Astrocyte (in vitro differentiated cells and primary cell): ENCODE results near the gene DMRTB1. TPM values are rescaled to one million over a fixed set of nuclear protein-coding genes. Genes with fewer than 3 reads are reported as not detected.

Experiments used
- DNase-seq: peaks from one replicate; pipeline ENCODE4 v3.0.0-alpha.2; 2010; ENCODE audit warnings: low read depth
- FAIRE-seq: peaks from 2 replicates; lab custom pipeline; 2011; peaks lifted over from hg19 to GRCh38; lab: Jason Lieb, UNC
- H2AFZ ChIP-seq: 2 replicates; pipeline ENCODE4 v1.6.0; 2012; ENCODE audit warnings: low read depth, low read length, inconsistent platforms
- H3K27ac ChIP-seq: 2 replicates; pipeline ENCODE4 v1.5.1; 2011; ENCODE audit warnings: low read depth, low read length, inconsistent platforms
- H3K27me3 ChIP-seq: 2 replicates; pipeline ENCODE4 v1.6.0; 2011; ENCODE audit warnings: low read length, inconsistent platforms; ENCODE audit not compliant: insufficient read depth
- H3K36me3 ChIP-seq: 2 replicates; pipeline ENCODE4 v1.5.1; 2011; ENCODE audit warnings: low read length, inconsistent platforms; ENCODE audit not compliant: insufficient read depth
- H3K4me1 ChIP-seq: 2 replicates; pipeline ENCODE4 v1.5.1; 2011; ENCODE audit warnings: low read length, inconsistent platforms; ENCODE audit not compliant: insufficient read depth
- H3K4me2 ChIP-seq: 2 replicates; pipeline ENCODE4 v1.6.0; 2012; ENCODE audit warnings: low read length, inconsistent platforms
- H3K4me3 ChIP-seq: 2 replicates; pipeline ENCODE4 v1.5.1; 2011; ENCODE audit warnings: low read depth, mild to moderate bottlenecking, low read length, inconsistent platforms; ENCODE audit not compliant: insufficient read depth
- H3K79me2 ChIP-seq: 2 replicates; pipeline ENCODE4 v1.6.0; 2012; ENCODE audit warnings: mild to moderate bottlenecking, low read length, inconsistent platforms; ENCODE audit not compliant: insufficient read depth
- H3K9ac ChIP-seq: 2 replicates; pipeline ENCODE4 v1.6.0; 2012; ENCODE audit warnings: mild to moderate bottlenecking, low read length, inconsistent platforms
- H3K9me3 ChIP-seq: 2 replicates; pipeline ENCODE4 v1.5.1; 2012; ENCODE audit warnings: low read depth, mild to moderate bottlenecking, low read length, inconsistent platforms; ENCODE audit not compliant: insufficient read depth
- H4K20me1 ChIP-seq: 2 replicates; pipeline ENCODE4 v1.6.0; 2012; ENCODE audit warnings: low read length, inconsistent platforms; ENCODE audit not compliant: insufficient read depth
- H3K27ac Mint-ChIP-seq: one replicate; pipeline ENCODE4 v1.8.0; 2021; ENCODE audit warnings: mild to moderate bottlenecking, mixed read lengths; ENCODE audit not compliant: unreplicated experiment
- H3K27me3 Mint-ChIP-seq: one replicate; pipeline ENCODE4 v1.8.0; 2021; ENCODE audit warnings: low read depth, mixed read lengths; ENCODE audit not compliant: unreplicated experiment
- H3K36me3 Mint-ChIP-seq: one replicate; pipeline ENCODE4 v1.8.0; 2021; ENCODE audit warnings: low read depth, mixed read lengths; ENCODE audit not compliant: unreplicated experiment
- H3K4me1 Mint-ChIP-seq: one replicate; pipeline ENCODE4 v1.8.0; 2021; ENCODE audit warnings: low read depth, mixed read lengths; ENCODE audit not compliant: unreplicated experiment
- H3K4me3 Mint-ChIP-seq: one replicate; pipeline ENCODE4 v1.8.0; 2021; ENCODE audit warnings: mild to moderate bottlenecking, moderate library complexity, mixed read lengths; ENCODE audit not compliant: unreplicated experiment
- H3K9me3 Mint-ChIP-seq: one replicate; pipeline ENCODE4 v1.8.0; 2021; ENCODE audit warnings: mild to moderate bottlenecking, mixed read lengths; ENCODE audit not compliant: unreplicated experiment
- EZH2 ChIP-seq: IDR thresholded peaks from 2 replicates; pipeline ENCODE4 v1.6.1; 2012; ENCODE audit warnings: mild to moderate bottlenecking, low read length, inconsistent platforms; ENCODE audit not compliant: insufficient read depth
- total RNA-seq: library from RNA; stranded (reverse); gene quantifications from 2 replicates; pipeline ENCODE4 v1.2.1, GENCODE V29; 2021
- TF ChIP-seq, protein P1 (sequence below): IDR thresholded peaks from 2 replicates; pipeline ENCODE4 v1.5.1; 2011; ENCODE audit warnings: low read depth, mild to moderate bottlenecking, inconsistent platforms, low read length, moderate library complexity; ENCODE audit not compliant: insufficient read depth

The DMRTB1 gene
- total RNA-seq, 1 donor from 2014 or later, result not detected

GRCh38 chr1:53467391-53467790 lies 8.2 kb downstream of the DMRTB1 start:
- H3K9me3 ChIP-seq, result no peaks in the 10 kb centered on the region
- no peak overlapping the region for H3K4me2 ChIP-seq
- H2AFZ ChIP-seq, result no peak overlapping the region
- Mint-ChIP-seq H3K4me3 (no peak overlapping the region), H3K4me1 (peaks cover 2% of the 10 kb centered on the region), H3K27ac (no peak overlapping the region), H3K9me3 (no peaks in the 10 kb centered on the region), H3K36me3 (no peaks in the 10 kb centered on the region), H3K27me3 (peaks cover 16% of the 10 kb centered on the region)
- H4K20me1 ChIP-seq, result no peaks in the 10 kb centered on the region
- no peaks in the 10 kb centered on the region for H3K79me2 ChIP-seq
- no peak overlapping the region for H3K4me3 ChIP-seq
- H3K9ac ChIP-seq, result no peak overlapping the region
- no peak for TF ChIP-seq EZH2
- TF ChIP-seq, protein P1, sequence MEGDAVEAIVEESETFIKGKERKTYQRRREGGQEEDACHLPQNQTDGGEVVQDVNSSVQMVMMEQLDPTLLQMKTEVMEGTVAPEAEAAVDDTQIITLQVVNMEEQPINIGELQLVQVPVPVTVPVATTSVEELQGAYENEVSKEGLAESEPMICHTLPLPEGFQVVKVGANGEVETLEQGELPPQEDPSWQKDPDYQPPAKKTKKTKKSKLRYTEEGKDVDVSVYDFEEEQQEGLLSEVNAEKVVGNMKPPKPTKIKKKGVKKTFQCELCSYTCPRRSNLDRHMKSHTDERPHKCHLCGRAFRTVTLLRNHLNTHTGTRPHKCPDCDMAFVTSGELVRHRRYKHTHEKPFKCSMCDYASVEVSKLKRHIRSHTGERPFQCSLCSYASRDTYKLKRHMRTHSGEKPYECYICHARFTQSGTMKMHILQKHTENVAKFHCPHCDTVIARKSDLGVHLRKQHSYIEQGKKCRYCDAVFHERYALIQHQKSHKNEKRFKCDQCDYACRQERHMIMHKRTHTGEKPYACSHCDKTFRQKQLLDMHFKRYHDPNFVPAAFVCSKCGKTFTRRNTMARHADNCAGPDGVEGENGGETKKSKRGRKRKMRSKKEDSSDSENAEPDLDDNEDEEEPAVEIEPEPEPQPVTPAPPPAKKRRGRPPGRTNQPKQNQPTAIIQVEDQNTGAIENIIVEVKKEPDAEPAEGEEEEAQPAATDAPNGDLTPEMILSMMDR, result no peak
- FAIRE-seq (no peak), DNase-seq (no peak)
- no peaks in the 10 kb centered on the region for H3K36me3 ChIP-seq
- peaks cover 3% of the 10 kb centered on the region for H3K27me3 ChIP-seq
- no peaks in the 10 kb centered on the region for H3K4me1 ChIP-seq
- no peak overlapping the region for H3K27ac ChIP-seq

DNA sequence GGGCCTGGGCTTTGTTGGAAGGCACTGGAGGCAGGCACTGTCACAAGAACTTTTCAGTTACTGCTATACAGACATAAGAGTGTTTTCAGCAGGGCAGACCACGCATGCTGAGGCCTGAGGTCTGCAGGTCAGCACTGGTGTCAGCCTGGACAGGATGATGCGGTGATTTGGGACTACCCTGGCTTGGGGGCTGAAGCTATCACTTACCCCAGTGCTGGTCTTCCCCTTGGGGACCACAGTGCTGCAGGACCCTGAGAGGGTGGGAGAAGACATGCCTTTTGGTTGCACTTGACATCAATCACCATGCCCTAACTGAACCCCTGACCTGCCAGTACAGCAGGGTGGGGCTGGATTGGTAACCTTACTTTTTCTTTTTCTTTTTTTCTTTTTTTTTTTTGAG lies 9.2 kb downstream of the DMRTB1 start:
- no peaks in the 10 kb centered on the region for H3K4me1 ChIP-seq
- H3K9me3 Mint-ChIP-seq, result no peaks in the 10 kb centered on the region
- H3K36me3 Mint-ChIP-seq, result no peaks in the 10 kb centered on the region
- H3K4me2 ChIP-seq, result no peak overlapping the region
- FAIRE-seq, result no peak
- H3K9me3 ChIP-seq, result no peaks in the 10 kb centered on the region
- H3K27ac Mint-ChIP-seq, result no peak overlapping the region
- H3K27me3 Mint-ChIP-seq, result peaks cover 16% of the 10 kb centered on the region
- peaks cover 3% of the 10 kb centered on the region for H3K27me3 ChIP-seq
- H4K20me1 ChIP-seq, result no peaks in the 10 kb centered on the region
- peaks cover 2% of the 10 kb centered on the region for H3K4me1 Mint-ChIP-seq
- H3K4me3 ChIP-seq, result no peak overlapping the region
- no peak overlapping the region for H3K9ac ChIP-seq
- TF ChIP-seq, protein P1, result no peak
- no peak for TF ChIP-seq EZH2
- H2AFZ ChIP-seq, result no peak overlapping the region
- H3K79me2 ChIP-seq, result no peaks in the 10 kb centered on the region
- no peaks in the 10 kb centered on the region for H3K36me3 ChIP-seq
- H3K27ac ChIP-seq, result no peak overlapping the region
- no peak for DNase-seq
- no peak overlapping the region for H3K4me3 Mint-ChIP-seq

GRCh38 chr1:53469373-53469772 lies 10.2 kb downstream of the DMRTB1 start:
- Histone ChIP-seq H3K4me2 (no peak overlapping the region), H3K27me3 (peaks cover 3% of the 10 kb centered on the region), H3K4me3 (no peak overlapping the region), H3K27ac (no peak overlapping the region), H3K9ac (no peak overlapping the region), H4K20me1 (no peaks in the 10 kb centered on the region), H3K4me1 (no peaks in the 10 kb centered on the region), H3K79me2 (no peaks in the 10 kb centered on the region), H3K36me3 (no peaks in the 10 kb centered on the region), H3K9me3 (no peaks in the 10 kb centered on the region), H2AFZ (no peak overlapping the region)
- H3K27me3 Mint-ChIP-seq, result peaks cover 18% of the 10 kb centered on the region
- no peak overlapping the region for H3K4me3 Mint-ChIP-seq
- TF ChIP-seq, protein P1, result no peak
- no peak for TF ChIP-seq EZH2
- H3K4me1 Mint-ChIP-seq, result peaks cover 2% of the 10 kb centered on the region
- H3K27ac Mint-ChIP-seq, result no peak overlapping the region
- no peaks in the 10 kb centered on the region for H3K36me3 Mint-ChIP-seq
- no peaks in the 10 kb centered on the region for H3K9me3 Mint-ChIP-seq
- FAIRE-seq (no peak), DNase-seq (no peak)
